Prostate gland (tissue), 2 donors: ENCODE results near the gene POLDIP2.

Experiments used
- POLR2A ChIP-seq: fragments of 450-650 bp; IDR thresholded peaks from one replicate; pipeline ENCODE4 v1.6.1; 2016; ENCODE audit warnings: antibody characterized with exemption, mild to moderate bottlenecking
- POLR2AphosphoS5 ChIP-seq: sonication (generic); formaldehyde crosslinking; IDR thresholded peaks from one replicate; pipeline ENCODE4 v1.6.1; 2017; ENCODE audit warnings: antibody characterized with exemption
- TF ChIP-seq, protein P1 (sequence below), 4 experiments: fragments of 200-600 bp in 2 of 4; fragments of 450-650 bp in 2 of 4; sonication (generic) in 2 of 4; IDR thresholded peaks; 1 replicate in 3 of 4; 2 replicates in 1 of 4; pipeline ENCODE4 v1.5.1; 2016 to 2019; ENCODE audit warnings: antibody characterized with exemption in 4 of 4, mild to moderate bottlenecking in 2 of 4, moderate library complexity in 2 of 4

DNA sequence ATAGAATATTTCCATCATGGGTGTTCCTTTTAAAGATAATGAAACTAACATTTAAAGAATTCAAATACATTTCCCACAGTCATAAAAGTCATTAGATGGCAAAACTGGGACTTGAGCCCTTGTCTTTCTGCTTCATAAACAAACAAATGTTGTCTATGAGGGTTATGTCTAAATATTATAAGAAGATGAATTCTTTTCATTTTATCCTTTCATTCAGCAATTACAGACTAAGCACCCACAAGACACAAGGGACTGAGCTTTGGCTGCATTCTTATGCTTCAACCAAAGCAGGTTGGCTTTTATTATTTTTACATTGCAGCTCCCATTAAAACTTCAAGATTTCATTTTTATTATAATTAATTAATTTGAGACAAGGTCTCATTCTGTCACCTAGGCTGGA lies 29.1 kb upstream of the POLDIP2 start:
- TF ChIP-seq, protein P1, sequence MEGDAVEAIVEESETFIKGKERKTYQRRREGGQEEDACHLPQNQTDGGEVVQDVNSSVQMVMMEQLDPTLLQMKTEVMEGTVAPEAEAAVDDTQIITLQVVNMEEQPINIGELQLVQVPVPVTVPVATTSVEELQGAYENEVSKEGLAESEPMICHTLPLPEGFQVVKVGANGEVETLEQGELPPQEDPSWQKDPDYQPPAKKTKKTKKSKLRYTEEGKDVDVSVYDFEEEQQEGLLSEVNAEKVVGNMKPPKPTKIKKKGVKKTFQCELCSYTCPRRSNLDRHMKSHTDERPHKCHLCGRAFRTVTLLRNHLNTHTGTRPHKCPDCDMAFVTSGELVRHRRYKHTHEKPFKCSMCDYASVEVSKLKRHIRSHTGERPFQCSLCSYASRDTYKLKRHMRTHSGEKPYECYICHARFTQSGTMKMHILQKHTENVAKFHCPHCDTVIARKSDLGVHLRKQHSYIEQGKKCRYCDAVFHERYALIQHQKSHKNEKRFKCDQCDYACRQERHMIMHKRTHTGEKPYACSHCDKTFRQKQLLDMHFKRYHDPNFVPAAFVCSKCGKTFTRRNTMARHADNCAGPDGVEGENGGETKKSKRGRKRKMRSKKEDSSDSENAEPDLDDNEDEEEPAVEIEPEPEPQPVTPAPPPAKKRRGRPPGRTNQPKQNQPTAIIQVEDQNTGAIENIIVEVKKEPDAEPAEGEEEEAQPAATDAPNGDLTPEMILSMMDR (IDR thresholded peaks at IDR 0.05): no peak
- TF ChIP-seq POLR2A (no peak), POLR2AphosphoS5 (no peak)
